ENCODE data around the gene P2RY6. TPM values are rescaled to one million over a fixed set of nuclear protein-coding genes. Genes with fewer than 3 reads are reported as not detected.

P2RY6 gene
- total and polyA plus RNA-seq, 2 of the 4 experiments (the other 2 are of a cell fraction): 0.44 TPM; not detected in 1

DNA sequence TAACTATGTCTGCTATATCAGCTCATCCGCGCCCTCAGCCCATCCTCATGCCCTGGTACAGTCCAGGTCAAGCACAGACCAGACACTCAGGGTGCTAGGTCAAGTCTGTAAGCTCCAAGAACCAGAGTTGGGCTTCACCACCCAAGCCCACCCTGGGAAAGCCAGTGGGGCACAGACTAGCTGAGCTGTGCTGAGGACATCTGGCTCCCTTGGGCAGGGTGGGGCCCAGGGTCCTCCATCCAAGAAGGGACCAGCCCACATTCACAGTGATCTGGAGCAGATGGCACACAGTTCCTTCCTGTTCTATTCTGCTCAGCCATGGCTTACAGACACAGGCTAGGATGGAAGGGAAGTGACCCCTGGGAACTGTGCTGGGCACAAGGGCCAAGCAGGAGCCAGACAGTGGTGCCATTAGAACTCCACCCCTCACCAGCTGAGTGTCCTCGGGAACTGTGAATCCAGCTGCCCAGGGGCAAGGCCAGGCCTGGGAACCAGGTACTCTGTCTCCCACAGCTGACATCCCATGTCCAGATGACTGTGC, 9.1 kb downstream of the P2RY6 start:
- in situ Hi-C loops (cut with MboI; ENCODE audit: low sequenced_read_pairs) (loop anchor here (10.0 kb wide), 1 partner anchor 556 kb away; no protein-coding TSS in a partner anchor), intact Hi-C loops (cut with micrococcal nuclease) (no loop called here), dilution Hi-C loops (cut with HindIII; ENCODE audit: low sequenced_read_pairs, unreplicated experiment) (no loop called here)
- H3K14ac ChIP-seq (replicated peaks; ENCODE audit: low read depth, low read length): no peak overlapping the region
- H3K4me1 ChIP-seq (ENCODE audit: control insufficient read depth, insufficient read depth, low read length): no peaks in the 10 kb centered on the region
- H3K4me3 ChIP-seq (ENCODE audit: insufficient read depth, low read depth, low read length): no peak overlapping the region
- no peak overlapping the region for H4K5ac ChIP-seq (ENCODE audit: low read depth, low read length)
- H3K27ac ChIP-seq (ENCODE audit: insufficient read depth, low read length): no peak overlapping the region
- ChIA-PET POLR2A (ENCODE audit: unreplicated experiment) (no interaction called here), CTCF (interaction anchor here (0.7 kb wide), 1 partner anchor 357 kb away, joined by 3 read pairs; no protein-coding TSS in a partner anchor)
- H2AK9ac ChIP-seq (replicated peaks; ENCODE audit: low read depth, low read length, poor library complexity): no peak overlapping the region
- no peaks in the 10 kb centered on the region for H3K79me1 ChIP-seq (ENCODE audit: low read depth in 1 of 2, low read length in 2 of 2)
- TF ChIP-seq, protein P1, sequence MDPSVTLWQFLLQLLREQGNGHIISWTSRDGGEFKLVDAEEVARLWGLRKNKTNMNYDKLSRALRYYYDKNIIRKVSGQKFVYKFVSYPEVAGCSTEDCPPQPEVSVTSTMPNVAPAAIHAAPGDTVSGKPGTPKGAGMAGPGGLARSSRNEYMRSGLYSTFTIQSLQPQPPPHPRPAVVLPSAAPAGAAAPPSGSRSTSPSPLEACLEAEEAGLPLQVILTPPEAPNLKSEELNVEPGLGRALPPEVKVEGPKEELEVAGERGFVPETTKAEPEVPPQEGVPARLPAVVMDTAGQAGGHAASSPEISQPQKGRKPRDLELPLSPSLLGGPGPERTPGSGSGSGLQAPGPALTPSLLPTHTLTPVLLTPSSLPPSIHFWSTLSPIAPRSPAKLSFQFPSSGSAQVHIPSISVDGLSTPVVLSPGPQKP (IDR thresholded peaks at IDR 0.05; ENCODE audit: borderline replicate concordance, low read depth, low read length): no peak
- no peak for TF ChIP-seq CEBPB (IDR thresholded peaks at IDR 0.05; ENCODE audit: low read depth, low read length)
- TF ChIP-seq CHD1 (IDR thresholded peaks at IDR 0.05; ENCODE audit: low read depth, low read length): no peak
- TF ChIP-seq POLR2A (IDR thresholded peaks at IDR 0.05; ENCODE audit: low read depth, low read length): no peak
- TF ChIP-seq FOS (IDR thresholded peaks at IDR 0.05; ENCODE audit: low read depth, low read length): no peak
- no peak for TF ChIP-seq SMC3 (IDR thresholded peaks at IDR 0.05; ENCODE audit: low read depth, low read length)
- no peak for TF ChIP-seq CTCF (conservative IDR thresholded peaks at IDR 0.05; ENCODE audit: low read depth, low read length)
- no peak for TF ChIP-seq RCOR1 (IDR thresholded peaks at IDR 0.05; ENCODE audit: insufficient replicate concordance, low read length)
- no peak for TF ChIP-seq RFX5 (IDR thresholded peaks at IDR 0.05; ENCODE audit: low read depth, low read length)
- no peak for TF ChIP-seq MAZ (IDR thresholded peaks at IDR 0.05; ENCODE audit: borderline replicate concordance, low read depth, low read length)
- no peak for TF ChIP-seq MXI1 (IDR thresholded peaks at IDR 0.05; ENCODE audit: borderline replicate concordance, low read depth, low read length)
- TF ChIP-seq MAFK (IDR thresholded peaks at IDR 0.05; ENCODE audit: low read depth, low read length): no peak
- TF ChIP-seq RAD21 (IDR thresholded peaks at IDR 0.05; ENCODE audit: low read length): no peak
- TF ChIP-seq NFE2L2 (IDR thresholded peaks at IDR 0.05; ENCODE audit: low read depth, low read length): no peak
- no peak for TF ChIP-seq USF2 (IDR thresholded peaks at IDR 0.05; ENCODE audit: low read depth, low read length)
- H4K8ac ChIP-seq (ENCODE audit: low read depth in 2 of 2, low read length in 2 of 2): no peak overlapping the region
- no peak for DNase-seq
- no peak overlapping the region for H3K56ac ChIP-seq (ENCODE audit: extremely low read depth, insufficient read depth, low read length)
- no peak for ATAC-seq (ENCODE audit: low read depth)
- 92% methylated on average over 2 of the region's 3 CpGs; no CpG with 5 or more reads in 1 of the 2 experiments for WGBS, 2 experiments (ENCODE audit: extremely low coverage in 2 of 2, insufficient read length in 1 of 2)
- H4K91ac ChIP-seq (ENCODE audit: insufficient read depth, low read depth, low read length): no peak overlapping the region
- no peak overlapping the region for H2BK20ac ChIP-seq (ENCODE audit: low read depth, low read length)
- no peak overlapping the region for H2BK5ac ChIP-seq (ENCODE audit: low read depth, low read length, poor library complexity, severe bottlenecking)
- no peak overlapping the region for H2BK120ac ChIP-seq (ENCODE audit: low read depth, low read length)
- BruUV-seq (replicated peaks): no TSS peak
- no peaks in the 10 kb centered on the region for H3K9me3 ChIP-seq (ENCODE audit: control insufficient read depth, insufficient read depth, low read length)
- H3K23ac ChIP-seq (ENCODE audit: low read depth, low read length): no peak overlapping the region
- H3K4me2 ChIP-seq (ENCODE audit: low read depth, low read length): no peak overlapping the region
- no peak overlapping the region for H3K4ac ChIP-seq (ENCODE audit: low read depth, low read length)
- peaks cover 20% of the 10 kb centered on the region for H3K27me3 ChIP-seq (ENCODE audit: control insufficient read depth, insufficient read depth, low read length)
- H2AK5ac ChIP-seq (ENCODE audit: low read depth, low read length): no peak overlapping the region
- H2AFZ ChIP-seq (replicated peaks; ENCODE audit: low read length, poor library complexity): no peak overlapping the region
- H3K9me1 ChIP-seq (ENCODE audit: insufficient read depth, low read length): no peaks in the 10 kb centered on the region; the same call in 1 of the 2 replicates
- no peaks in the 10 kb centered on the region for H3K36me3 ChIP-seq (ENCODE audit: control insufficient read depth, insufficient read depth, low read length)
- no peaks in the 10 kb centered on the region for H4K20me1 ChIP-seq (ENCODE audit: insufficient read depth, low read length)
- H2BK15ac ChIP-seq (ENCODE audit: low read depth, low read length): no peak overlapping the region
- H3K18ac ChIP-seq (ENCODE audit: low read depth, low read length): no peak overlapping the region
- H3K9ac ChIP-seq (ENCODE audit: low read depth, low read length): no peak overlapping the region

Measured in IMR-90 (cell line).